Occipital lobe (tissue), 1 donor: Measurements from ENCODE around the gene GALNT8. TPM values are rescaled to one million over a fixed set of nuclear protein-coding genes. Genes with fewer than 3 reads are reported as not detected.

Experiments
- total RNA-seq: library from RNA; depleted of rRNA; stranded (reverse); fragments of >200 nt; gene quantifications from one replicate; pipeline ENCODE4 v1.2.3, GENCODE V29; 2014

Gene GALNT8
- total RNA-seq, 1 donor from 2014 or later: 43.5 TPM

Other genes starting within 250 kb of the GALNT8 start
- 5.5 TPM for gene RAD51AP1, start 181.5 kb upstream of the GALNT8 start, total RNA-seq
- gene DYRK4, start 158.2 kb upstream of the GALNT8 start, total RNA-seq: 23.9 TPM
- gene AKAP3, start 71.3 kb upstream of the GALNT8 start, total RNA-seq: 2.7 TPM
- gene NDUFA9, start 71.3 kb upstream of the GALNT8 start, total RNA-seq: 35.6 TPM
- 1.1 TPM for gene KCNA1, start 189.5 kb downstream of the GALNT8 start, total RNA-seq